Stimulated activated CD4-positive, alpha-beta T cell treated with anti-CD3 and anti-CD28 coated beads, Interleukin-2, amount 100 ng/mL, for 24 hours (primary cell): ENCODE data around the gene BCL7A.

ENCODE experiments used
- DNase-seq, 2 donors: peaks; one replicate each; pipeline ENCODE4 v3.0.0-alpha.2; 2020

Gene BCL7A

DNA sequence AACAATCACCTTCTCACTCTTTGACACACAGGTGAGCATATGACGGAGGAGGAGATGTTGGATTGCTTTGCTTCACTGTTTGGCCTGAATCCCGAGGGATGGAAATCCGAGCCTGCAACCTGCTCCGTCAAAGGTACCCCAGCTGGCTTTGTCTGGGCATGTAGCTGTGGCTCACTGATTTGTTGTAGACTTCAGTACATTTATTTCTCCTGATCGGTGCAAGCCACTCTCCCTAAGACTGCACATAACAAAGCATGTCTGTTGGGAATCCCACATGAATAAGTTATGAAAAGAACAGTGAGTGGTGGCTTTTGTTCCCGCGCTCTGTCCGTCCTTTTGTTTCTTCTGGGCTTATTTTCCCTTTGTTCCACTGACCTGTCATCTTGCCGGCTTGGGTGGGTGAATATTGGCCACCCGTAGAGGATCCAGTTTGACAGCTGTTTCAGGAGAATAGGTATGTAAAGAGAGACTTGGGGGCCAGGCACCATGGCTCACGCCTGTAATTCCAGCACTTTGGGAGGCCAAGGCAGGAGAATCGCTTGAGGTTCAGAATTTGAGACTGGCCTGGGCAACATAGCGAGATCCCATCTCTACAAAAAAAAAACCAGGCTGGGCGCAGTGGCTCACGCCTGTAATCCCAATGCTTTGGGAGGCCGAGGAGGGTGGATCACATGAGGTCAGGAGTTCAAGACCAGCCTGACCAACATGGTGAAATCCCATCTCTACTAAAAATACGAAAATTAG, 20.0 kb upstream of the BCL7A start:
- DNase-seq, result no peak

DNA sequence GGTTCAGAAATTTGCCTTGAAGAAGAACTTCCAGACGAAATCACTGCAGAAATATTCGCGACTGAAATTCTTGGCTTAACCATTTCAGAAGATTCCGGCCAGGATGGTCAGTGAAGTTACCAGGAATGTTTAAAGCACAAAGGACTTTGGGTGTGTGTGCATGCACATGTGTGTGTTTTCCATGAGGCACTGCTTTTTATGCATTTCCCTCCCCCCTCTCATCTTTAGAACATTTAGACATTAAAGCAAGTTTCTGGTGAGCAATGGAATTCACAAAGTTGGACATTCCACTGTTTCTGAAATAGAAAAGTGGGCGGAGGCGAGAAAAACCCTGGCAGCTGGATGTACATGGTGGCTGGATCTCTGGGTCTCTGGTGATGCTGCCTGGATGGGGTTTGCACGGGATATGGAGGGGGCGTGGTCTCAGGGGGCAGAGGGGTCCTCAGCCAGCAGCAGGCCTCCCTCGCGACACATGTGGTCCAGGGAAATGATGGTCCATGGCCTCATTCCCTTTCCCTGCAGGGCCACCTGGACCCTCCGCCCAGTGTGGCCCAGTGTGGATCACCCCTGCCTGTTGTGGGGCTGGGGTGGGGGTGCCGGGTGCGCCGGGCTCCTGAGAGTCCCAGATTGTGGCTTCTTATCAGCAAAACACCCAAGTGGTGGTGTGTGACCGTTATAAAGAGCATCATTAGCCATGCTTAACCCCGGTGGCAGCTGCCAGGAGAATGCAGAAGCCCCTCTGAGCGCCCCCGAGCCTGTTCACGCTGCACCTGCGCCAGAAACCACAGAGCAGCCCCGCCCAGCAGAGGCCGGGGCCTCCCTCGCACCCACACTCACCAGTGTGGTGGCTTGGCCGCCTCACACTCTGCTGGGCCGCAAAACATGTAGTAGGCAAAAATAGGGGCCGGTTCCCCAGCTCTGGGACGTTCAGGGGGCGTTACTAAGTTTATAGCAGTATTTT, 17.8 kb upstream of the BCL7A start:
- no peak for DNase-seq

DNA sequence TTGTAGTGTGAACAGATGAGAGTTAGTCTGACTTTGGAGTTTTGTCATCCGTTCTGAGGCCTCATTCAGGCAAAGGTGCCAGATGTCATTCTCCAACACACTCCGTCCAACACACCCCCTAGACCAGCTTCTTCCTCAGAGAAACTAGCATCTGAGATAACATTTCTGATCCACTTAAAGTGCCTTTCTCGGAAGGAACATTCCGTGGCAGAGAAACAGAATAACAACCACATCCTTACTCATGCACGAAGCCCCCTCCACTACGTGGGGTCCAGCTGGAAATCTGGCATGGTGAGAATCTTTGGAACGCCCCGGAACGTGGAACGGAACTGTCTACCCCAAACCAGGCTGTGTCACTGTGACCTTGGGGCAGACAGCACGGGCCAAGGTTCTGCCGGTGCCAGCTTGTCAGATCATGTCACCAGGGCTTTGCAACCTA, 17.0 kb upstream of the BCL7A start:
- no peak for DNase-seq

DNA sequence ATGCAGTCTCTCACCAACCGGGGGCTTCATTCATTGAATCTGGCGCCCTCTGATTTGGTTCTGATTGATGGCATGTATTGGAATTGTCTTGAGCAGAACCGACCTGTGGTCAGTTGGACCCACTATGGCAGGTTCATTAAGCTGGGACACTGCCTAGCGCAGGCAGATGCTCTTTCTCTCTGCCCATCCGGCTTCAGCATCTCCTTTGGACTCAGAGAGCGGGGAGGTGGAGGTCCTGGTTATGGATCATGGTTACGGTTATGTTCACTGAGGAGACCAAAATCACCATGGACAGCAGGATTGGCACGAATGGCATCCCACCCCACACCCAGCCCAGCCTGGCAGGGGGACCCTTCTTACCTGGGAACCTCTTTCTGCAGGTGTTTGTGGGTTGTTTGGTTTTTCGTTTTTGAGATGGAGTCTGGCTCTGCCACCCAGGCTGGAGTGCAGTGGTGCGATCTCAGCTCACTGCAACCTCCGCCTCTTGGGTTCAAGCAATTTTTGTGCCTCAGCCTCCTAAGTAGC, 16.4 kb upstream of the BCL7A start:
- DNase-seq, result no peak

DNA sequence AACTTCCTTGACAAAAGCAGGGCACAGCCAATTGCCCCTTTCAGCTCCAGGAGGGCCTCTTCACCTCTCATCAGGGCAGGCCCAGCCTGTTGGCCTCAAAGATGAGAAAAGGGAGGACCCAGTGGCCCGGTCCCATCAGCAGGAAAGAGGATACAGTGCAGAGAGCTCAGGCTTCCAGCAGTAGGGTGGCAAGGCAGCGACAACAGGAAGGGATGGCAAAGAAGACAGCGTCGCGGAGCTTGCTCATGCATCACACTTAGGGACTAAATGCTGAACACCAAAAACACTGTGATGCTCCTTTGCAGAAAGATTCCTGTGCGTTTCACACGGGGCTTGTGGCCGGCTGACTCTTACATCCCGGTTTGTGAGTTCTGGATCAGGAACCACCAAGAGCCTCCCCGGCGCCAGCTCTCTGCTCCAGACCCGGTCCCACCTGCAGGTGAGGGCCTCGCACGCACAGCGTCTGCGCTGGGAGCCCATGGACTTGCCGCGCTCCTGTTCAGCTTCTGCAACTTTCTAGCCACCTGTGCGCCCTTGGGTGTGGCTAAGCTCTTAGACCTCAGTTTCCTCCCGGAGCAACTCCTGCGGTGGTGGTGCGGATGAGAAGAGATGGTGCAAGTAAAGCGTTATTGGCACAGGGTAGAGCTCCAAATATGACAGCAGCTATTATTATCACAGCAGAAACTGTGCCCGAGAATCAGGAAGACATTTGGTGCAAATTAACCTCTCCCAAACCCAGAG, 15.3 kb upstream of the BCL7A start:
- DNase-seq, result peak in 1 of 2 donors; percentile 24

DNA sequence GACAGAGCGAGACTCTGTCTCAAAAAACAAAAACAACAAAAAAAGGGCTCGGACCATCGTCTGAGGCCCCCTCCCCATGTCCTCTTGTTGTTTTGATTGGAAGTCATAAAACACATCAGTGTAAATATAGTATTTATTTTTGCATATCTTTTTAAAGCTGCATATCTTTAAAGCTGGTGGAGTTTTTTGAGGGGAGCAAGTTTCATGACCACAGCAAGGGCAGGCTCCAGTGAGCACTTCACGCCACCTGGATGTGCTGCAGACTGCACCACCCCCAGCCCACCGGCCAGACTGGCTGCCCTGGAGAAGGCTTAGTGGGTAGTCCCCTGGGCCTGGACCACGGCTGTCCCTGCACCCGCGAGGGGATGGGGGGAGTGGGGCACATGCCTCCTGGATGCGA, 11.9 kb upstream of the BCL7A start:
- DNase-seq, result no peak

DNA sequence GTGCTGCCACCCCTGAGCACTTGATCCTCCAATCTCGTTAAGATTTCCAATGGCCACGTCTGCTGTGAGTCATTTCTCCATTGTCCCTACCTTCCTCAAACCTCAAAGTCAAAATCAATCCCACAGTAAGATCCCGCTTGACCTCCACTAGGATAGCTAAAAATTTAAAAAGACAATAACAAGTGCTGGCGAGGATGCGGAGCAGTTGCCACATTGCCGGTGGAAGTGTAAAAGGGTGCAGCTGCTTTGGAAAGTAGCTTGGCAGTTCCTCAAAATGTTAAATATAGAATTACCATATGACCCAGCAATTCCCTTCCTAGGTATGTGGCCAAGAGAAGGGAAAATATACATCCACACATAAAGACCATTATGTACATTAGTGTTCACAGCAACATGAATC, 9.5 kb upstream of the BCL7A start:
- no peak for DNase-seq

DNA sequence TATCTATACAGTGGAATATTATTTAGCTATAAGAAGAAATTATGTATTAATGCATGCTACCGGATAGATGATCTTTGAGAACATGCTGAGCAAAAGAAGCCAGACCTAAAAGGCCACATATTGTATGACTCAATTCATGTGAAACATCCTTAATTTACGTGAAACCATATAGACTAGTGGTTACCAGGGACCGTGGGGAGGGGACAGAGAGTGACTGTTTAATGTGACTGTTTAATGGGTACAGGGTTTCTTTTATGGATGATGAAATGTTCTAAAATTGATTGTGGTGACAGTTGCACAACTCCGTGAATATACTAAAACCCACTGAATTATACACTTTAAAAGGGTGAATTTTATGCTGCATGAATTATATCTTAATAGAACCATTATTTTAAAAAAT, 8.5 kb upstream of the BCL7A start:
- DNase-seq, result no peak

DNA sequence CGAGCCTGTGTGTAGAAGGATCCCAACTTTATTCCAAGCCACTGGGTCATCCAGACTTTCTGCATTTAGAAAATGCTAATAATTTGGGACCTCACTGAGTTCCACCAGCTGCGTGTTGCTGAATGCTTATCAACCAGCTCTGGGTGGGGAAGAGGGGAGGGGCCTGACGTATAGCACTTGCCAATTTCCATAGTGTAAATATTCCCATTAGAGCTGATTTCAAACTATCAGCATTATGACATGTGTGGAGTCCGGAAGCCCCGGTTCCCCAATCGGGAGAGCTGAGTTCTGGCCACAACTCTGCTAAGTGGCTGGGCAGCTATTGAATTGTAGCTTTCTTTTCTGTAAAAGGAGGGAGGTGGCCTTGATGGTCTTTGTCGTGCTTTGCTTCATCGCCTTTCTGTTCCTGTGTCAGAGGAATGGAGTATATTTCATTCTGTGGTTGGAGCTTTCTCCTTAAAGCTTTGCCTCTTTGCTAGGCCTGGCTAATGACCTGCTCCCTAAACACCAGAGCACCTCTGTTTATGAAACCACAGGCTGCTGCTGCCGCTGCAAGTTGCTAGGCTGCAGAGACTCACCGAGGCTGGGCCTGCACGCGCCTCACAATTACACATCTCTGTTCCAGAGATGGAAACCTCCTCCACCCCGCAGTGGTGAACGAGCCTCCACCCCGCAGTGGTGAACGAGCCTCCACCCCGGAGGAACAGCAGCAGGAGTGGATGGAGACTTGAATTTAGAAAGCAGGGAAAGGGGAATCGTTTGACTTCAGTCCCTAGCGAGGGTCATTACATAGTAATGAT, 7.7 kb upstream of the BCL7A start:
- no peak for DNase-seq

DNA sequence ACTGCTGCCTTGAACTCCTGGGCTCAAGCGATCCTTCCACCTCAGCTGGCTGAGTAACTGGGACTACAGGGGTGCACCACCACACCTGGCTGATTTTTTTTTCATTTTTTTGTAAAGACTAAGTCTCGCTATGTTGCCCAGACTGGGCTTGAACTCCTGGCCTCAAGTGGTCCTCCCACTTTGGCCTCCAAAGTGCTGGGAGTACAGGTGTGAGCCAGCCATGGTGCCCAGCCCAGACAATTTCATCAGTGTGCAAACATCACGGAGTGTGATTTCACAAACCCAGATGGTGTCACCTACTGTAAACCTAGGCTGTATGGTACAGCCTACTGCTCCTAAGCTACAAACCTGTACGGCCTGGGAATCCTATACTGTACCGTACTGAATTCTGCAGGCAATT, 6.9 kb upstream of the BCL7A start:
- DNase-seq, result no peak

DNA sequence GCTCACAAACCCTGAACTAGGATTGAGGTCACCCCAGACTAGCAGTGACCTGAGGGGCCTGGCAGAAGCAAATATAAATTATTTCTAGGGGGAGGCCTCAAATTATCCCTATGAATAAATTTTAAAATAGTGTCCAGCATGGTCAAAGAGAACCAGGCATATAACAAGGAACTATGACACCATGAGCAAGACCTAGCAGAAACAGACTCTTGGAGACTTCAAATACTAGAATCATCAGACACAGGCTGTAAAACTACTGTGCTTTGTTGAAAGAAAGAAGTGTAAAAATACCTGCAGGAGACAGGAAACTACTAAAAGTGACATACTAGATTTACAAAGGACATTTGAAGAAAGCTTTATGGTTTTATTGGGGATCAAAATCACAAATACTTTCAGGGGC, 3.2 kb upstream of the BCL7A start:
- no peak for DNase-seq

DNA sequence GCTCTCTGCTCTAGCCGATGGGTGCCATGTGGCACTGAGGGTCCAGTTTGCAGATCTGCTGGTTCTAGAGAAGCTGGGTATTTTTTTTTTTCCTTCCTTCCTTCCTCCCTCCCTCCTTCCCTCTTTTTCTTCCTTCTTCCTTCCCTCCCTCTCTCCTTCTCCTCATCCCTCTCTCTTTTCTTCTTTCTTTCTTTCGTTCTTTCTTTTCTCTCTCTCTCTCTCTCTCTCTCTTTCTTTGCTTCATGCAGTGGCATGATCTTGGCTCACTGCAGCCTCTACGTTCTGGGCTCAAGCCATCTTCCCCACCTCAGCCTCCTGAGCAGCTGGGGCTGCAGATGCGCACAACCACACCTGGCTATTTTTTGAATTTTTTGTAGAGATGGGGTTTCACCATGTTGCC, 2.7 kb upstream of the BCL7A start:
- no peak for DNase-seq

DNA sequence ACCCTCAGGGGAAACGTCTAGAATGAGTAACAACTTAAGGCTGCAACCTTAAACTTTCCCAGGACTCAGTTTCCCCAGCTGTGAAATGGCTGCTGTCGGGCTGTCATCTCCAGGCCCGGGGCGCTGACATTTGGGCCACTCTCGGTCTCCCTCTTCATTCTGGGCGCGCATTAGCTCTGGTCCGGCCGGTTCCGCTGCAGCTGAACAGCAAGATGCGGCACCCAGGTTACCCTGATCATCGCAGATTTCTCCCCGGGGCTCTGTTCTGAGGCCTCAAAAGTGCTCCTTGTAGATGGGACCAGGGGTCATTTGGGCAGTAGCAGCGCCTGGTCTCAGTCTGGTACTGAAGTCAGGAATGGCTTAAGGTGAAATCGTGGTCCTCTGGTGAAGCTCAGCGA, 890 bp upstream of the BCL7A start:
- no peak for DNase-seq

DNA sequence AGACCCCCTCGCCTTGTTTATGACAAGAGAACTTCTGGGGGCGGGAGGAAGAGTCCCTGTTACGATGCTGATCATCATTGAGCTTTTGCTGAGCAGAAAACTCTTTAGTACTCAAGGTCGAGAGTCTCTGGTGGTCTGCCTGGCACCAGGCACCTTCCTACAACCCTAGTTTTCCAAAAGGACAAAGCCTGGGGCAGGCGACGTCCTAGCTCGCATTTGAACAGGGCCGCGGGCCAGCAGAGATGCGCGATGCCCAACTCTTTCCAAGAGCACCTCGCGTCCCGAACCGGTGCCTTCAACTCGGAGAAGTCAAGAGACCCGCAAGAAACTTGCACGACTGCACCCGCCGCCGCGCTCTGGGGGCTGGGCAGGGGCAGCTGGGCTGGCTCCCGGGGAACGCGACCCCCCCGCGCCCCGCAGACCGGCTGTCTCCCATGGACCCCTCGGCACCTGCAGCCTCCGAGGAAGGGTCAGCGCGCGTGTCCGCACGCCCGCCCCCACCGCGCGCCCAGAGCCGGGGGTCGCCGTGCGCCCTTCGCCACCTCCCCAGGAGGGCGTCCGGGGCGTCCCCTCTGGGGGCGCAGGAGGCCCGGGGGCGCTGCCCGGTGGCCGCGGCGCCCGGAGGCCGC, 377 bp upstream of the BCL7A start:
- peak in 1 of 2 donors; percentile 41 for DNase-seq

DNA sequence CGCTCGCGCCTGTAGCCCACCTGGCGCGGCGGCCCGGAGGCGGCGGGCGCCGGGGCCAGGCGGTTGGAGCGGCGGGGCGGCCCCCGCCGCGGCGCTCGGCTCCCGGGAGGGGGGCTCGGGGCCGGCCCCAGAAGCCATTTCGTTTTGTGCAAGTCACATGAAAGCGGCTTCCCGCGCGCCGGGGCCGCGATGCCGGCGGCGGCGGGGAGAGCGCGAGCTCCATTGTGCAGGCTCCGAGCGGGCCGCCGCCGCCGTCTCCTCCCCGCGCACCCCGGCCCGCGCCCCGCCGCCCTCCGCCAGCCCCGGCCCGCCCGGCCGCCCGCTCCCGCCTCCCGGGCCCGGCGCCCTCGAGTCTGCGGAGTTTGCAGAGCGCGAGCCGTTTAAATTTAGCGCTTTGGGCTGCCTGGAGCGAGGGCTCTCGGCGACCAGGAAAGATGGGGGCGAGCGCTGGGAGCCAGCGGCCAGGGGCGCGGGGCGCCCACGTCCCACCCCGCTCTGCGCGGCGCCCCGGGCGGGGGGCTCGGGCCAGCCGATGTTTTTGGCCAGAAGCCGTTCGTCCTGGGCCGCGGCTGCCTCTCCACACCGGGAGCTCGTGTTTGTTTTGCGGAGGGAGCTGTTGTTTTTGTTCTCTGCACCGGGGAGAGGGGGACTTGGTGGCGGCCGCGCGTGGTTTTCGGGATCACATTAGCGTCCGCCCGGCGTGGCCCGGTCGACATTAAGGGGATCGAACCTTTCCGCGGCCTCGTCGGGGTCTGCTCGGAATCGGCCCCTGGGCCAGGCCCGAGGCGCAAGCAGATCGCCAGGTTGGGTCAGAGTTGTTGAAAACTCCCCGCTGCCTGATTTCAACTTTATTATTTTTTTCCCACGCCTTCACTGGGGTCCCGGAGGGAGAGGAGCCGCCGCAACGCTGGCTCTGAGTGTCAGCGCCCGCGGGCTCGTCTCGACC, 982 bp downstream of the BCL7A start:
- peak in 1 of 2 donors; percentile 53 for DNase-seq

DNA sequence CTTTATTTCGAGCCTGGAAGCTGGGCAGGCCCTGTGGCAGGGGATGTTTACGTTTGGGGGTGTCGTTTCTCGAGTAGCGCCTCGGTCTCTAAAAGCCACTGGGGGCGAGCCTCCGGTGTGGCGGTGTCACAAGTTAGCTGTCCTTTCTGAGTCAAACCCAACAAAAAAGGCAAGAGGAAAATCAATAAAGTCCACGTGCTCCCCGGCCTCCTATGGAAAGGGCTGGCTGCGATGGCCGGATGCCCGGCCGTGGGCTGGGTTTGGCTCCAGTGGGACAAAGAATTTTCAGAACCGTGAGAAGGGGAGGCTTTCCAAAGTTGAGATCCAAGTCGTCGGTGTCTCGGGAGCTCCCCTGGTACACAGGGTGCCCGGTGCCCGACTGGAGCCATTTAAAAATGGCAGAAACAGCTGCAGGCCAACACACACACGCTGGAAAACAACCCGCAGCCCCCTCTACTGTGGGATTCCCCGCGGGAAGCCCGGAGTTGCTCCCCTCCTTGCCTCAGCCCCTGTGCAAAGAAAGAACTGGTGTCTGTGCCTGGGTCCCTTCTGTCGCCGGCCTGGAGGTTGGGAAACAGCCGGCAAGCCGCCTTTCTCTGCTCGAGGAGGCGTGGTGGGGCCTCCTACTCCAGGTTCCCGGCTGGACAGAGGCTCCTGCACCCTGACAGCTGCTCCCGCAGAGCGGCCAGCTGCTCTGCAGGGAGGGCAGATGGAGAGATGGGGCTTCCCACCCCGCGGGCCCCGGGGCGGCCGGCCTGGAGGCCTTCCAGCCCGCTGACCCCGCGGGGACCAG, 1.9 kb downstream of the BCL7A start:
- peak in 1 of 2 donors; percentile 27 for DNase-seq

DNA sequence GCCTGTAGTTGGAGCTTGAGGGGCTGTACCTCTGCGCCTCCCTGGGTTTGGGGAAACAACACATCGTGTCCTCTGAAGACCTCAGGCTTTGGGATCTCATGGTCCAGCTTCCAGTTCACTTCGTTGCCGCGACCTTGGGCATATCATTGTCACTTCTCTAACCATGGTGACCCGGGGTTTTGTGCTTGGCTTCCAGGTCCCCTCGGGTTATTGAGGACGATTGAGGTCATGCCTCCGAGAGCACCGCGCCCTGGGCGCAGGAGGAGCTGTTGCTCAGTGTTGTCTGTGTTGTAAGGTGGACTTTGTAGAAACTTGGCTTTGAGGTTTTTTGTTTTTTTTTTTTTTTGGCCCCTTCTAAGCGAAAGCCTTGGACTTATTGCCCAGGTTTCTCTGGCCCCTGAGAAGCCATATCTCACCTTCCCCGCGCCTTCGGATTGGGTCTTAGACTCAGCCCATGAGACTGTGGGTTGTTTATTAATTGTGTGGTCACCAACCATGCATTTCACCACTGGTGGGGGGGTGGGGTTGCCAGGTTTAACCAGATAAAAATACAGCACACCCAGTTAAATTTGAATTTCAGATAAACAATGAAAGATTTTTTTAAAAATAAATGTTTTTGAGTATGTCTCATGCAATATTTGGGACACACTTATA, 2.6 kb downstream of the BCL7A start:
- no peak for DNase-seq

DNA sequence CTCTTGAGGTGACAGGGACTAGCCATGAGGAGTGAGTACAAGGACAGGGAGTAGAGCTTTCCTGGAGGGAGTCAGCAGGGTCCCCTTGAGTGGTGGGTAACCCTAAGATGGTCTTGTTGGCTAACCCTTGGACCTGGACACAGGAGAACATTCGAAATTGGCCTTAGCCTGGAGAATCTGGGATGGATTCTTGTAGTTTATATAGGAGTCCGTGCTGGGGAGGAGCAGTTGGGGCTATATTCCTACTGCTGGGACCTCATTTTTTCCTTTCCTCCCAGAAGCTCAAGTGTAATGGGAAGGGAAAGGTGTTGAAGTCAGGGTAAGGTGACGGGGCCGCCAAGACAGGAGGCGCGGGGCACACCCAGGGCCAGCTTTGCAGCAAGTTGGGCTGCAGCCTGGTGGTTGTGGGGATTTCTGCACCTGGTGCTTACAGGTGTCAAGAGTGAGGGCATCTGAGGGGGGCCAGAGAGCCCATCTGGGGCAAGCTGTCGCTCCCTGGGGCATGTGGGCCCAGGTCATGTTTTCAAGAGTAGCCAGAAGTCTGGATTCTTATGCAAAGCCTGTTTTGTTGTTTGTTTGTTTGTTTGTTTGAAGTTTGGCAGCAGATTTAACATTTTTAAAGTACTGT, 5.1 kb downstream of the BCL7A start:
- no peak for DNase-seq
